ENCODE measurements around the gene KDM4D.

KDM4D gene

DNA sequence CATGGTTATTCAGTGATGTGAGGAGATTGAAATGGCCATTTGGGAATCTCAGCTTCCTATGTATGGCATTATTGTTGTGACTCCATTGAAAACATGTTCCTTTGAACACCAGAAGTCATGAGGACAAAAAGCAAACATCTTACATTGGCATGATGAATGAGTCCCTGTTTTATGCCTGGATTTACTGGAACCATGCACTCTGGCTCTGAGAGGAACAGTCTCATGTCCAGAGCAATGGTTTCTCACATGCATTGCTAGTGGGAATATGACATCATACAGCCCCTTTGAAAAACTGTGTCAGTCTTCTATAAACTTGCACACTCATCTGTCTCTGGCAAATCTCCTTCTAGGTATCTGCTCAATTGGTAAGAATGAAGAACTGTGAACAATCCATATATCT is 72.3 kb downstream of the KDM4D start:
- TF ChIP-seq SIN3A (IDR thresholded peaks at IDR 0.05; ENCODE audit: borderline replicate concordance, insufficient read depth, low read length), result no peak
- no peak for TF ChIP-seq TAF1 (IDR thresholded peaks at IDR 0.05; ENCODE audit: borderline replicate concordance, insufficient read depth, low read length)
- no peak for TF ChIP-seq POLR2AphosphoS5 (IDR thresholded peaks at IDR 0.05; ENCODE audit: low read depth, low read length)
- TF ChIP-seq FOXP2 (optimal IDR thresholded peaks at IDR 0.05; ENCODE audit: borderline replicate concordance, extremely low read depth, extremely low read length, insufficient read depth), result no peak
- TF ChIP-seq, protein P1, sequence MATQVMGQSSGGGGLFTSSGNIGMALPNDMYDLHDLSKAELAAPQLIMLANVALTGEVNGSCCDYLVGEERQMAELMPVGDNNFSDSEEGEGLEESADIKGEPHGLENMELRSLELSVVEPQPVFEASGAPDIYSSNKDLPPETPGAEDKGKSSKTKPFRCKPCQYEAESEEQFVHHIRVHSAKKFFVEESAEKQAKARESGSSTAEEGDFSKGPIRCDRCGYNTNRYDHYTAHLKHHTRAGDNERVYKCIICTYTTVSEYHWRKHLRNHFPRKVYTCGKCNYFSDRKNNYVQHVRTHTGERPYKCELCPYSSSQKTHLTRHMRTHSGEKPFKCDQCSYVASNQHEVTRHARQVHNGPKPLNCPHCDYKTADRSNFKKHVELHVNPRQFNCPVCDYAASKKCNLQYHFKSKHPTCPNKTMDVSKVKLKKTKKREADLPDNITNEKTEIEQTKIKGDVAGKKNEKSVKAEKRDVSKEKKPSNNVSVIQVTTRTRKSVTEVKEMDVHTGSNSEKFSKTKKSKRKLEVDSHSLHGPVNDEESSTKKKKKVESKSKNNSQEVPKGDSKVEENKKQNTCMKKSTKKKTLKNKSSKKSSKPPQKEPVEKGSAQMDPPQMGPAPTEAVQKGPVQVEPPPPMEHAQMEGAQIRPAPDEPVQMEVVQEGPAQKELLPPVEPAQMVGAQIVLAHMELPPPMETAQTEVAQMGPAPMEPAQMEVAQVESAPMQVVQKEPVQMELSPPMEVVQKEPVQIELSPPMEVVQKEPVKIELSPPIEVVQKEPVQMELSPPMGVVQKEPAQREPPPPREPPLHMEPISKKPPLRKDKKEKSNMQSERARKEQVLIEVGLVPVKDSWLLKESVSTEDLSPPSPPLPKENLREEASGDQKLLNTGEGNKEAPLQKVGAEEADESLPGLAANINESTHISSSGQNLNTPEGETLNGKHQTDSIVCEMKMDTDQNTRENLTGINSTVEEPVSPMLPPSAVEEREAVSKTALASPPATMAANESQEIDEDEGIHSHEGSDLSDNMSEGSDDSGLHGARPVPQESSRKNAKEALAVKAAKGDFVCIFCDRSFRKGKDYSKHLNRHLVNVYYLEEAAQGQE (IDR thresholded peaks at IDR 0.05; ENCODE audit: insufficient read depth in 1 of 2, low read depth in 2 of 2, low read length in 2 of 2), result no peak

All from PFSK-1 (cell line).